ENCODE measurements around the gene ADCY3.
"Not testable (repeated sequence)": the region's sequence is repeated elsewhere in the genome, so short reads cannot be mapped to it uniquely, and the experiment has no call there.

The ADCY3 gene

GRCh38 chr2:24809316-24810007, 110.6 kb downstream of the ADCY3 start:
- no peak for DNase-seq (ENCODE audit: low read depth)

- DNase-seq (ENCODE audit: low read depth) = no peak
These were observed 113.4 kb downstream of the ADCY3 start for GRCh38 chr2:24806661-24807036.

GRCh38 chr2:24805811-24806660, 114.0 kb downstream of the ADCY3 start:
- not testable (repeated sequence) for DNase-seq (ENCODE audit: low read depth)

- not testable (repeated sequence) for DNase-seq (ENCODE audit: low read depth)
These were observed 119.5 kb downstream of the ADCY3 start for GRCh38 chr2:24800487-24800886.

GRCh38 chr2:24797644-24798043, 122.4 kb downstream of the ADCY3 start:
- DNase-seq (ENCODE audit: low read depth) = no peak

GRCh38 chr2:24793761-24794435, 126.1 kb downstream of the ADCY3 start:
- DNase-seq (ENCODE audit: low read depth) = no peak

GRCh38 chr2:24792874-24793760, 126.9 kb downstream of the ADCY3 start, which contains the start of the genes CENPO and PTRHD1:
Gene CENPO (plus strand): TSS chr2:24793425. CDS start chr2:24793920, 495 bp downstream.
Gene PTRHD1 (minus strand): TSS chr2:24793391. CDS start chr2:24793377, 14 bp downstream.
- DNase-seq (ENCODE audit: low read depth) = peak; percentile 91

- no peak for DNase-seq (ENCODE audit: low read depth)
These were observed 127.5 kb downstream of the ADCY3 start for GRCh38 chr2:24792542-24792873.

- no peak for DNase-seq (ENCODE audit: low read depth)
These were observed 128.6 kb downstream of the ADCY3 start for GRCh38 chr2:24791452-24791851.

- no peak for DNase-seq (ENCODE audit: low read depth)
These were observed 131.2 kb downstream of the ADCY3 start for GRCh38 chr2:24788816-24789215.

GRCh38 chr2:24787532-24787931, 132.5 kb downstream of the ADCY3 start:
- no peak for DNase-seq (ENCODE audit: low read depth)

GRCh38 chr2:24785671-24786321, 134.2 kb downstream of the ADCY3 start:
- DNase-seq (ENCODE audit: low read depth) = no peak

GRCh38 chr2:24783641-24784040, 136.4 kb downstream of the ADCY3 start:
- no peak for DNase-seq (ENCODE audit: low read depth)

GRCh38 chr2:24779116-24779515, 140.9 kb downstream of the ADCY3 start:
- DNase-seq (ENCODE audit: low read depth) = no peak

- no peak for DNase-seq (ENCODE audit: low read depth)
These were observed 145.7 kb downstream of the ADCY3 start for GRCh38 chr2:24774373-24774772.

- no peak for DNase-seq (ENCODE audit: low read depth)
These were observed 148.1 kb downstream of the ADCY3 start for GRCh38 chr2:24771764-24772586.

GRCh38 chr2:24771061-24771460, 149.0 kb downstream of the ADCY3 start:
- DNase-seq (ENCODE audit: low read depth) = no peak
